ENCODE results near the gene ATMIN.

Gene ATMIN

GRCh38 chr16:81096715-81097208 lies 61.1 kb downstream of the ATMIN start:
- H3K4me3 ChIP-seq, result peak overlapping the region in 4 of 7 experiments; percentile 83 to 93 (median 92)
- H3K27ac ChIP-seq, result peak overlapping the region in 11 of 21 experiments; percentile 6 to 59 (median 35)

Measured in skin epidermis (tissue), 12 donors.